Thyroid gland (tissue), 4 donors: ENCODE results near the gene TMEM144. TPM values are rescaled to one million over a fixed set of nuclear protein-coding genes. Genes with fewer than 3 reads are reported as not detected.
"Not testable (repeated sequence)": the region's sequence is repeated elsewhere in the genome, so short reads cannot be mapped to it uniquely, and the experiment has no call there.

ENCODE experiments used
- DNase-seq, 2 donors: peaks; one replicate each; pipeline ENCODE4 v3.0.0-alpha.2; 2019
- H3K27ac ChIP-seq, 3 donors: fragments of 200-600 bp; sonication (generic); 1 replicate in 2 of 3; 2 replicates in 1 of 3; pipeline ENCODE4 v1.5.1; 2016 to 2019; ENCODE audit warnings: mild to moderate bottlenecking in 1 of 3, moderate library complexity in 1 of 3
- H3K27me3 ChIP-seq: fragments of 200-600 bp; sonication (generic); one replicate; pipeline ENCODE4 v1.5.1; 2019
- H3K36me3 ChIP-seq, 2 donors: fragments of 200-600 bp; sonication (generic); one replicate each; pipeline ENCODE4 v1.5.1; 2016 to 2019
- H3K4me1 ChIP-seq, 2 donors: fragments of 200-600 bp; sonication (generic); one replicate each; pipeline ENCODE4 v1.5.1; 2017 to 2019
- H3K4me3 ChIP-seq, 3 donors: fragments of 200-600 bp; sonication (generic); replicated peaks in 1 of 3; 1 replicate in 2 of 3; 2 replicates in 1 of 3; pipeline ENCODE4 v1.5.1; 2016; ENCODE audit warnings: mild to moderate bottlenecking in 1 of 3
- H3K9me3 ChIP-seq: fragments of 200-600 bp; sonication (generic); one replicate; pipeline ENCODE4 v1.5.1; 2017
- POLR2A ChIP-seq, 2 donors: fragments of 450-650 bp; IDR thresholded peaks; one replicate each; pipeline ENCODE4 v1.6.1; 2017; ENCODE audit warnings: antibody characterized with exemption in 2 of 2, mild to moderate bottlenecking in 2 of 2, moderate library complexity in 1 of 2
- WGBS, 2 donors: methylation state at CpG; one replicate each; pipeline ENCODE4 v1.1.5; 2017; 5-methylcytosine and 5-hydroxymethylcytosine counted together
- intact Hi-C: fragments of 100-400 bp; cut with DNase I; formaldehyde crosslinking; loops from one replicate; pipeline ENCODE4 v1.15.1; 2023
- total RNA-seq, 4 donors: library from RNA; depleted of rRNA; stranded (reverse); fragments of >200 nt; gene quantifications; one replicate each; pipeline ENCODE4 v1.2.3, GENCODE V29; 2016
- TF ChIP-seq, protein P1 (sequence below), 6 experiments: fragments of 200-600 bp in 3 of 6; fragments of 450-650 bp in 3 of 6; sonication (generic) in 3 of 6; IDR thresholded peaks; one replicate each; pipeline ENCODE4 v1.5.1; 2016 to 2019; ENCODE audit warnings: antibody characterized with exemption in 6 of 6, mild to moderate bottlenecking in 2 of 6, inconsistent platforms in 1 of 6, moderate library complexity in 1 of 6

Gene TMEM144
- total RNA-seq, 4 donors from 2014 or later = 22.1 to 34.9 (median 29.6) TPM

DNA sequence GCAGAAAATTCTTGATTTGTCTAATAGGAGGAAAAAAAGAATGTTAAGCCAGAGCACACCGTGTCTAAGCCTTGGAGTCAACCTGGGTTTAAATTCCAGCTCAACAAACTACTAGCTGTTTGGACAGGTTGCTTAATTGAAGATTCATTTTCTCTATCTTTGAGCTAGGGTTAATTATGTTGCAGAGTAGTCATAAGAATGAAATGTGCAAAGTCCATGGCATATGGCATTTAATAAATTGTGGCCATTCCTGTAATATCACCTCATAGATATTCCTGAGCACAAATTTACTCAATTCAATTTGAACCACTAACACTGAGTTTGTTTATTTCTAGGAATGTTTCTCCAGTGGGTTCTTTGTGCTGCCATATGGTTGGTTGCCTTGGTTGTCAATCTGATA is 4.6 kb downstream of the TMEM144 start:
- Histone ChIP-seq H3K36me3 (no peaks in the 10 kb centered on the region), H3K27me3 (no peaks in the 10 kb centered on the region), H3K4me1 (peaks cover 9 to 10% of the 10 kb centered on the region in 2 donors), H3K4me3 (no peak overlapping the region), H3K27ac (no peak overlapping the region), H3K9me3 (no peaks in the 10 kb centered on the region)
- DNase-seq = no peak
- intact Hi-C loops = no loop called here
- WGBS, 2 donors = 93 to 94% methylated on average over 1 of the region's 1 CpG
- TF ChIP-seq, protein P1, sequence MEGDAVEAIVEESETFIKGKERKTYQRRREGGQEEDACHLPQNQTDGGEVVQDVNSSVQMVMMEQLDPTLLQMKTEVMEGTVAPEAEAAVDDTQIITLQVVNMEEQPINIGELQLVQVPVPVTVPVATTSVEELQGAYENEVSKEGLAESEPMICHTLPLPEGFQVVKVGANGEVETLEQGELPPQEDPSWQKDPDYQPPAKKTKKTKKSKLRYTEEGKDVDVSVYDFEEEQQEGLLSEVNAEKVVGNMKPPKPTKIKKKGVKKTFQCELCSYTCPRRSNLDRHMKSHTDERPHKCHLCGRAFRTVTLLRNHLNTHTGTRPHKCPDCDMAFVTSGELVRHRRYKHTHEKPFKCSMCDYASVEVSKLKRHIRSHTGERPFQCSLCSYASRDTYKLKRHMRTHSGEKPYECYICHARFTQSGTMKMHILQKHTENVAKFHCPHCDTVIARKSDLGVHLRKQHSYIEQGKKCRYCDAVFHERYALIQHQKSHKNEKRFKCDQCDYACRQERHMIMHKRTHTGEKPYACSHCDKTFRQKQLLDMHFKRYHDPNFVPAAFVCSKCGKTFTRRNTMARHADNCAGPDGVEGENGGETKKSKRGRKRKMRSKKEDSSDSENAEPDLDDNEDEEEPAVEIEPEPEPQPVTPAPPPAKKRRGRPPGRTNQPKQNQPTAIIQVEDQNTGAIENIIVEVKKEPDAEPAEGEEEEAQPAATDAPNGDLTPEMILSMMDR (IDR thresholded peaks at IDR 0.05) = no peak
- TF ChIP-seq POLR2A (IDR thresholded peaks at IDR 0.05) = no peak

DNA sequence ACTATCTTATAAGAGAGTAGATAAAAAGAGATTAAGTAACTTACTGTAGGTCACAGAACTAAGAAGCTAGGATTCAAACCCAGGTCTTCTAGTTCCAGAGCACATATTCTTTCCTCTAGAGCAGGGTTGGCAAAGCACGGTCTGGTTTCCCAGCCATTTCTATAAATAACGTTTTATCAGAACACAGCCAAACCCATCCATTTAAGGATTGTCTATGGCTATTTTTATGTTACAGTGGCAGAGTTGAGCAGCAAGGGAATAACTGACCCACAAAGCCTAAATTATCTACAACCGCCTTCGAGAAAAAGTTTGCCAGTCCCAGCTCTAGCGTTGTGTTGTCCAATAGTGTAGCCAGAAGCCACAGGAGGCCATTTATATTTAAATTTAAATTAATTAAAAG is 7.5 kb downstream of the TMEM144 start:
- TF ChIP-seq, protein P1 (IDR thresholded peaks at IDR 0.05) = no peak
- TF ChIP-seq POLR2A (IDR thresholded peaks at IDR 0.05) = no peak
- intact Hi-C loops = no loop called here
- Histone ChIP-seq H3K9me3 (no peaks in the 10 kb centered on the region), H3K4me3 (no peak overlapping the region), H3K36me3 (peaks cover 0 to 4% of the 10 kb centered on the region in 2 donors), H3K27me3 (no peaks in the 10 kb centered on the region), H3K4me1 (no peaks in the 10 kb centered on the region), H3K27ac (no peak overlapping the region)
- WGBS, 2 donors = 86 to 91% methylated on average over 5 of the region's 5 CpGs
- no peak for DNase-seq

DNA sequence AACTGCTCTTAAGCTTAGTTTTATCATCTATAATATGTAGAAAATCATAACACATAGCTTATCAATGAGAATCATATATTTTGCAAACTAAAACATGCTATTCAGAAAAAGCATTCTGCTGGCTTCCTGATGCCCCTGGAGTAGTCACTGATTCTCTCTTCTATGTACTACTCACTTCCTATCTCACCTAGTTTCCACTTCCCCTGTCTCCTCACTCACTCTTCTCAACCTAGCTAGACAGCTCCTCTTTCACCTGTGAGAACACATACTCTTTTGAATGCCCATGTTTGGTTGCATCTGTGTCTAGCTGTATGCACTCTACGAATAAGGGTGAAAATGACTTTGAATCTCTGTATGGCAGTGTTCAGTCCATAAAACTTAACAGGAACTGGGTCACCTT is 9.3 kb downstream of the TMEM144 start:
- no peak for DNase-seq
- no peak overlapping the region for H3K27ac ChIP-seq
- H3K36me3 ChIP-seq = peaks cover 0 to 4% of the 10 kb centered on the region in 2 donors
- no peak overlapping the region for H3K4me3 ChIP-seq
- no peaks in the 10 kb centered on the region for H3K4me1 ChIP-seq
- no peaks in the 10 kb centered on the region for H3K9me3 ChIP-seq
- intact Hi-C loops = no loop called here
- no peaks in the 10 kb centered on the region for H3K27me3 ChIP-seq
- WGBS, 2 donors = 83 to 91% methylated on average over 1 of the region's 1 CpG
- no peak for TF ChIP-seq POLR2A (IDR thresholded peaks at IDR 0.05)
- TF ChIP-seq, protein P1 (IDR thresholded peaks at IDR 0.05) = no peak

DNA sequence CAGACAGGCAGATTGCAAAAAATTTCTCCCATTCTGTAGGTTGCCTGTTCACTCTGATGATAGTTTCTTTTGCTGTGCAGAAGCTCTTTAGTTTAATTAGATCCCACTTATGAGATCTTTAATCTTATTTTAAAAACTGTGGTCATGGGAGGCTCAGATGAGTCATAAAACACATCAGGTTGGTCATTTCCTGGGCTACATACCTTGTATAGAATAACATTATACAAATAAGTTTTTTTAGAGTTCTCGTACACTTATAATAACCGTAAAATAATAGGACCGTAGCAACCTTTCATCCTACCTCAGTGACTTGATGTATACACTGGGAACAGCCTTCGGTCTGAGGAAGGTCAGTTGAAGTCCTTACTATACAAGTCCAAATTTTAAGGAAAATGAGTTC is 14.0 kb downstream of the TMEM144 start:
- 92 to 97% methylated on average over 4 of the region's 4 CpGs for WGBS, 2 donors
- H3K4me3 ChIP-seq, DNase-seq, H3K27ac ChIP-seq, H3K27me3 ChIP-seq, intact Hi-C loops, H3K4me1 ChIP-seq, H3K36me3 ChIP-seq, H3K9me3 ChIP-seq: not testable (repeated sequence)

DNA sequence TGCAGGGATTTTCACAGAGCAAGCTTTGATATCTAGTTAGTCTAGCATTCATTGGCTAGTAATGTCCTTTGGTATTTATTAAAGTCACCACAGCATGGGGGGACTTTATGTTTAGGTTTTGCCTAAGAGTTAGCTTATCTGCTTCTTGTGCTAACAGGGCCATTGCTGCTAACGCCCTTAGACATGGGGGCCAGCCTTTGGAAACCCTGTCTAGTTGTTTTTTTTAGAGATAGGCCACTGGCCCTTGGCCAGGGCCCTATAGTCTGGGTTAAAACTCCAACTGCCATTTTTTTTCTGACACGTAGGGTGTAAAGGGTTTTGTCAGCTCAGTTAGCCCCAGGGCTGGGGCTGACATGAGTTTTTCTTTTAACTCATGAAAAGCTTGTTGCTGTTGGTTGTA is 14.7 kb downstream of the TMEM144 start:
- H3K4me1 ChIP-seq, intact Hi-C loops, DNase-seq, H3K9me3 ChIP-seq, H3K4me3 ChIP-seq, H3K36me3 ChIP-seq, H3K27ac ChIP-seq, H3K27me3 ChIP-seq: not testable (repeated sequence)
- 83 to 89% methylated on average over 2 of the region's 2 CpGs for WGBS, 2 donors

DNA sequence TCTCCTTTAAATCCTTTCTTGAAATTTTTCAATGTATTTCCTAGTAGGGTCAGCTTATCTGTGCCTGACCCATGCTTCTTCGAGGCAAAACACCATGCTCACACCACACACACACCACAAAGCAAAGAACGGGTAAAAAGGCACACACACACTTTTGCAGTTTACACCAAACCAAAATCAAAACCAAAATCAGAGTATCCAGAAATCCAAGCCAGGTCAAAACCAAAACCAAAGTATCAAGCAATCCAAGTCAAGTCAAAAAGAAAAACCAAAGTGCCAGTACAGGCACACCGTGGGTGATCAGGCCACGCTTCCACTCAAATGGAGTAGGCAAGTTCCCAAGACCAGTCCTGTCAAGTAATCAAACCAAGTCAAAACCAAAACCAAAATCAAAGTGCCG is 17.6 kb downstream of the TMEM144 start:
- H3K27ac ChIP-seq, H3K4me1 ChIP-seq, H3K9me3 ChIP-seq, DNase-seq, H3K4me3 ChIP-seq, intact Hi-C loops, H3K36me3 ChIP-seq, H3K27me3 ChIP-seq: not testable (repeated sequence)
- WGBS, 2 donors = 93 to 99% methylated on average over 5 of the region's 5 CpGs

DNA sequence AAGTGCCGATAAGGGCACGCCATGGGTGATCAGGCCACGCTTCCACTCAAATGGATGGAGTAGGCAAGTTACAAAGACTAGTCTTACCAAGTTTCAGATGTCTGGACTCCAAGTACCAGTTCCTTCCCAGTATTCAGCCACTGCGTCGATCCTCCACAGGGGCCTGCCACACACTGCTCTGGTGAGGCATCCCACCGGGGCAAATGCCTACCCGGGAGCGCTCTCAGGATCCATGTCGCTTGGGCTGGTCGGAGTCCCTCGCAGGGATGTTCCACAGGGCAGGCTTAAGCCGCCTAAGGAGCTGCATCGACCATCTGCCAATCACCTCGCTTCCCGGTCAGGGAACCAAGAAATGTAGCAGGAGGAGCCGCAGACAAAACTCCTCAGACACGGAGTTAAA is 18.1 kb downstream of the TMEM144 start:
- H3K27ac ChIP-seq, H3K36me3 ChIP-seq, DNase-seq, H3K4me1 ChIP-seq, H3K27me3 ChIP-seq, intact Hi-C loops, H3K9me3 ChIP-seq, H3K4me3 ChIP-seq: not testable (repeated sequence)
- WGBS, 2 donors = 90 to 95% methylated on average over 17 of the region's 17 CpGs
